SK-N-SH treated with all-trans-retinoic acid at 6 μM for 48 hours (cell line): ENCODE measurements around the gene DGKI.

Source experiments
- BACH2 ChIP-seq: fragments of 250-450 bp; sonication (Bioruptor Pico); IDR thresholded peaks from 2 replicates; pipeline ENCODE4 v1.9.0; 2021; ENCODE audit warnings: mild to moderate bottlenecking, borderline replicate concordance
- SNAI2 ChIP-seq: fragments of 250-450 bp; sonication (Bioruptor Pico); IDR thresholded peaks from 2 replicates; pipeline ENCODE4 v1.5.0; 2020; ENCODE audit warnings: mild to moderate bottlenecking, moderate library complexity
- ZNF70 ChIP-seq: fragments of 450-650 bp; formaldehyde crosslinking; IDR thresholded peaks from 2 replicates; pipeline ENCODE4 v1.5.0; 2020; ENCODE audit warnings: mild to moderate bottlenecking, moderate library complexity

- TF ChIP-seq BACH2 (CRISPR knock-in tag) (no peak), ZNF70 (CRISPR knock-in tag) (no peak), SNAI2 (CRISPR knock-in tag) (no peak)
Observed at GRCh38 chr7:137647905-137648565, 198.7 kb downstream of the DGKI start.
